ENCODE data around the gene CHAC1.

Gene CHAC1

GRCh38 chr15:40990789-40991188 lies 37.5 kb downstream of the CHAC1 start:
- DNase-seq = no peak

DNA sequence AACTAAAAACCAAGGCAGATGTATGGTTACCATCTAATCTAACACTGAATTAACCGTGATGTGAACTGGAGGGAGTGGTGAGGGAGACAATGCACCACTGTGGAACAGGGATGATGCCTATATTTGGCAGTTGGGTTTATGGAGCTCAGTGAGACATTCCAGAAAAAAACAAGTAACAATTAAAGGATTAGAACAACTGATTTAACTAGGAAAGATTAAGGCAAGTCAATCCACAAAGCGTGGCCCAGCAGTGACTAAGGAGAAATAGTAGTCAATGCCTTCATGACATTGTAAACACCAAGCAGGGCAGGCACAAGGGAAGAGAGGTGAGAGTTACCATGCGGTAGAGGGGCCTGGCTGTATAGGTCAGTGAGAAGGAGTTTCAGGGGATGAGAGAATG lies 38.1 kb downstream of the CHAC1 start:
- DNase-seq = no peak

DNA sequence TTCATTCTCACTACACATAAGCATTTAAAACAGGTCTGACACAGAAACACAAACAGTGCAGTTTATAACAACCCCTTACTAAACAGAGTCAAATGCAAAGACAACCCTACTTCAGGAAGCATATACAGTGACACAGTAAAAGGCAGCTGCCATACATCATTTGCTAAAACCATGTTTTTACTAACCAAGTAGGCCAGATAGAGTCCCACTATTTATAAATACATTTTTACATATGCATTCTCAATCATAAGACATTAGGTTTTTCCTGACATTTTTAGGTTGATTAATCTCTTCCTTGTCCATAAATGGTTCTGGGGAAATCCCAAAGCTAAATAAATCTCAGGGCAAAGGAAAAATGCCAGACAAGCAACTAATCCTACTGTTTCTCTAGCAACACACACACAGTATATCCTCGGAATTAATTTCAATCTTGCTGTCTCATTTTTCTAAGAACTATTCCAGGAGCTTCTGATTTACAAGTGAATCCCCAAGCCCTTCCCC lies 39.0 kb downstream of the CHAC1 start:
- no peak for DNase-seq

DNA sequence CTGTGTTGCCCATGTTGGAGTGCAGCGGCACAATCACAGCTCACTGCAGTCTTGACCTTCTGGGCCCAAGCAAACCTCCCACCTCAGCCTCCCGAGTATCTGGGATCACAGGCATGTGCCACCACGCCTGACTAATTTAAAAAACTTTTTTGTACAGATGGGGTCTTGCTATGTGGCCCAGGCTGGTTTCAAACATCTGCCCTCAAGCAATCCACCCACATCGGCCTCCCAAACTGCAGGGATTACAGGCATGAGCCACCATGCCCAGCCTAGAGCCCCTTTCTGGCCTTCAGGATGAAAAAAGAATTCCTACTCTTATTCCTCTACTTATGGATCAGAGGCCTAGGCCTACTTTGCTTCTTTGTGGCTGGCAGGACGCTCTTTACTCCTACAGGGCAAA lies 39.6 kb downstream of the CHAC1 start:
- no peak for DNase-seq

- no peak for DNase-seq
These were observed 42.4 kb downstream of the CHAC1 start for GRCh38 chr15:40995656-40996055.

DNA sequence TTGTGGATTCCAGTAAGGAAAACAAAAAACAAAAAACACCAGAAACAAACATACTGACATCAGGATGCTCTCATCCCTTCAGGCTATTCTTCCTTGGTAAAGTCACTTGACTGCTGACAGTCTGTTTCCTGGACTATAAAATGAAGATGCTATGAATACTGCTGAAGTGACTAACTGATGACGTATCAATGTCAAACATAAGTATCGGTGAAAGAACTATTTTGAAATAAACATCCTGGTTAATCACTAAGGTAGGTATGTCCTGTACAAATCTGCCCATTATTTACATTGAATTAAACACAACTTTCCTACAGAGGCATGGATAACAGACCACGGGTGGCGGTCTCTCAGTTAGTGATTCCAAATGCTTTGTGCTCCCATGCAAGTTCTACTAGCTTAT lies 45.9 kb downstream of the CHAC1 start:
- no peak for DNase-seq

DNA sequence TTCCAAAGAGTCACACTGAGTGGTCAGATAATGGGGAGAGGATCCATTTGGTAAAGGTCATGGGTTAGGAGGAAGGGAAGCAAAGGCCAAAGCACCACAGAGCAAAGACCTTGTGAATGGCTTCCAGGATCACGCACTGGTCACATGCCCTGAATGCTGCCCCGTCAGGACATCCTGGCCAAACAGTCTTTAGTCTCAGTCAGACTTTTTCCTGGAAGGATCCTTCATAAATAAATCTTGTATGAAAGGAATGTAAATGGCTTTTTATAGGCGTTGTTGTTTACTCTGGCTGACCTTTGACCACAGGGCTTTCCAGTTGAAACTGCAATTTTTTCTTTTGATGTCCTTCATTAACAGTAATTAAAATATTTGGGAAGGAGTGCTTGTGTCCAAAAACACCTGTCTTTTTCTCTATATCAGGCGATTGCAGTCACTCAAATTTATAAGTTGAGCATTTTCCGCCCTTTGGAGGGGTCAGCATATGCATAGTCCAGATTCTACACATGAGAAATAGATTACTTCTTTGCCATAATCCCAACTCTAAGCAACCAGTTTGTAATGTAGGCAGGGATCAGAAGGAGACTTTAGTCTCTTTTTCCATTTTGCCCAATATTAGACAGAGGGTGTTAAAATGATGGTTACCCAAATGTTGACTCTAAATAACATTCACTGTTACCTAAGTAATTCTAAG lies 48.4 kb downstream of the CHAC1 start:
- no peak for DNase-seq

GRCh38 chr15:41004490-41004889 lies 51.2 kb downstream of the CHAC1 start:
- no peak for DNase-seq

Data from GOT3 (cell line).